WTC11 (cell line): ENCODE measurements around the gene ANO1. TPM values are rescaled to one million over a fixed set of nuclear protein-coding genes. Genes with fewer than 3 reads are reported as not detected.

ENCODE experiments used
- ATAC-seq: fragments of 200-7000 bp; cut with Tn5 transposase; 2 replicates; pipeline ENCODE4 v1.10.0; 2021; ENCODE audit warnings: mild to moderate bottlenecking, moderate library complexity
- CTCF ChIA-PET: fragments of 300-600 bp; sonication (Branson Sonifier 250); formaldehyde crosslinking; loops from one replicate; lab custom pipeline; 2021; ENCODE audit warnings: antibody characterized with exemption; lab: Charles Lee
- POLR2A ChIA-PET: fragments of 350-600 bp; sonication (Branson Sonifier 250); formaldehyde crosslinking; loops from one replicate; lab custom pipeline; 2021; ENCODE audit warnings: antibody characterized with exemption; lab: Charles Lee
- DNase-seq: peaks from one replicate; pipeline ENCODE4 v3.0.0; 2021; ENCODE audit warnings: low spot score
- H3K27ac Mint-ChIP-seq: 2 replicates; pipeline ENCODE4 v1.8.0; 2021; ENCODE audit warnings: mixed read lengths
- H3K27me3 Mint-ChIP-seq: 2 replicates; pipeline ENCODE4 v1.8.0; 2021; ENCODE audit warnings: low read depth, mild to moderate bottlenecking, moderate library complexity, mixed read lengths
- H3K36me3 Mint-ChIP-seq: 2 replicates; pipeline ENCODE4 v1.8.0; 2021; ENCODE audit warnings: mixed read lengths
- H3K4me1 Mint-ChIP-seq: 2 replicates; pipeline ENCODE4 v1.8.0; 2022; ENCODE audit warnings: mixed read lengths
- H3K4me3 Mint-ChIP-seq: 2 replicates; pipeline ENCODE4 v1.8.0; 2021; ENCODE audit warnings: mild to moderate bottlenecking, moderate library complexity, mixed read lengths
- H3K9me3 Mint-ChIP-seq: 2 replicates; pipeline ENCODE4 v1.8.0; 2021; ENCODE audit warnings: mixed read lengths
- CREB1 ChIP-seq: sonication (generic); formaldehyde crosslinking; IDR thresholded peaks from 2 replicates; pipeline ENCODE4 v1.8.0; 2023; ENCODE audit warnings: mild to moderate bottlenecking, missing genetic modification reagents
- IRF1 ChIP-seq: sonication (generic); formaldehyde crosslinking; IDR thresholded peaks from 2 replicates; pipeline ENCODE4 v1.8.0; 2023; ENCODE audit warnings: missing genetic modification reagents
- JAZF1 ChIP-seq: fragments of 250-450 bp; sonication (Bioruptor Pico); IDR thresholded peaks from 2 replicates; pipeline ENCODE4 v1.9.0; 2021; ENCODE audit warnings: moderate library complexity, mild to moderate bottlenecking, inconsistent platforms
- MLX ChIP-seq: sonication (generic); formaldehyde crosslinking; IDR thresholded peaks from 2 replicates; pipeline ENCODE4 v1.8.1; 2023; ENCODE audit warnings: mild to moderate bottlenecking, missing genetic modification reagents, moderate library complexity
- TCF7 ChIP-seq: sonication (generic); formaldehyde crosslinking; IDR thresholded peaks from 2 replicates; pipeline ENCODE4 v1.8.0; 2022; ENCODE audit warnings: mild to moderate bottlenecking, low read depth, missing genetic modification reagents, moderate library complexity
- TEAD1 ChIP-seq: sonication (generic); formaldehyde crosslinking; IDR thresholded peaks from 2 replicates; pipeline ENCODE4 v1.8.0; 2022; ENCODE audit warnings: mild to moderate bottlenecking, missing genetic modification reagents
- ZNF121 ChIP-seq: sonication (generic); formaldehyde crosslinking; IDR thresholded peaks from 2 replicates; pipeline ENCODE4 v1.8.0; 2023; ENCODE audit warnings: missing genetic modification reagents
- ZNF138 ChIP-seq: sonication (generic); formaldehyde crosslinking; conservative IDR thresholded peaks from 2 replicates; pipeline ENCODE4 v1.8.1; 2022; ENCODE audit warnings: mild to moderate bottlenecking, moderate library complexity, missing genetic modification reagents
- ZNF317 ChIP-seq: sonication (generic); formaldehyde crosslinking; IDR thresholded peaks from 2 replicates; pipeline ENCODE4 v1.8.1; 2023; ENCODE audit warnings: low read depth, mild to moderate bottlenecking, moderate library complexity, missing genetic modification reagents, borderline replicate concordance
- ZNF396 ChIP-seq: fragments of 250-450 bp; sonication (Bioruptor Pico); IDR thresholded peaks from 2 replicates; pipeline ENCODE4 v1.8.0; 2021; ENCODE audit warnings: mild to moderate bottlenecking, moderate library complexity, borderline replicate concordance
- ZNF423 ChIP-seq: fragments of 250-450 bp; sonication (Bioruptor Pico); IDR thresholded peaks from 2 replicates; pipeline ENCODE4 v2.1.2; 2022; ENCODE audit warnings: mild to moderate bottlenecking, moderate library complexity
- ZNF512 ChIP-seq: sonication (generic); formaldehyde crosslinking; IDR thresholded peaks from 2 replicates; pipeline ENCODE4 v1.8.1; 2022; ENCODE audit warnings: missing genetic modification reagents, borderline replicate concordance
- ZSCAN18 ChIP-seq: fragments of 250-450 bp; sonication (Bioruptor Pico); IDR thresholded peaks from 2 replicates; pipeline ENCODE4 v2.1.2; 2022; ENCODE audit warnings: mild to moderate bottlenecking, moderate library complexity
- total RNA-seq: library from RNA; stranded (reverse); gene quantifications from 3 replicates; pipeline ENCODE4 v1.2.3, GENCODE V29; 2021
- TF ChIP-seq, protein P1 (sequence below): sonication (generic); formaldehyde crosslinking; IDR thresholded peaks from 2 replicates; pipeline ENCODE4 v1.8.0; 2022; ENCODE audit warnings: mild to moderate bottlenecking, missing genetic modification reagents
- TF ChIP-seq, protein P2 (sequence below): sonication (generic); formaldehyde crosslinking; IDR thresholded peaks from 2 replicates; pipeline ENCODE4 v1.8.1; 2023; ENCODE audit warnings: mild to moderate bottlenecking, missing genetic modification reagents
- TF ChIP-seq, protein P3 (sequence below): sonication (generic); formaldehyde crosslinking; IDR thresholded peaks from 2 replicates; pipeline ENCODE4 v1.8.1; 2022; ENCODE audit warnings: low read depth, mild to moderate bottlenecking, moderate library complexity, missing genetic modification reagents, borderline replicate concordance
- TF ChIP-seq, protein P4 (sequence below): sonication (generic); formaldehyde crosslinking; IDR thresholded peaks from 2 replicates; pipeline ENCODE4 v1.8.0; 2023; ENCODE audit warnings: missing genetic modification reagents, mild to moderate bottlenecking, borderline replicate concordance

The ANO1 gene
- total RNA-seq, 1 experiment from 2014 or later: 4.1 TPM

DNA sequence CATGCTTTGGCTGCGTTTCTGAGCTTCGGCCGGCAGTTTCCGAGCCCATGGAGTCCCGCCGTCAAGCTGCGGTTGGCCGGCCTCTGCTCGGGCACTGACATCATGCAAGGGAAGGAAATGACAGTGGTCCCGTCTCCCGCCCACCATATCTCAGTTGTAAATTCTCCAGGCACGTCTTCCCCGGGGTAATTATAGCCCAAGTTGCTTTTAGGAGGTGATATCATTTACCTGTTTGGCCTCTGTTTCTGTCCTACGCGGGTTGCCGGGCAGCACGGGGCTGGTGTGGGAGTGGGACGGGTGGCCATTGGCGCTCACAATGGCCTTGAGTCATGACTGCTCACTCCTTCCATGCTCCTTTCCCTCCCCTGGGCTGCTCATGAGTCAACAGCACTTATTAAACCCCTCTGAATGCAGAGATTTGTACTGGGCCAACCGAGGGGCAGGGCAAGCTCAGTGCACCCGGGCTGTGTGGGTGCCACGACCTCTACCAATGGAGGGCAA, 4.2 kb upstream of the ANO1 start:
- no peaks in the 10 kb centered on the region for H3K9me3 Mint-ChIP-seq
- no peak for TF ChIP-seq ZNF396 (CRISPR knock-in tag)
- no peak for TF ChIP-seq ZNF138 (CRISPR knock-in tag)
- no peak for TF ChIP-seq CREB1
- no peak for TF ChIP-seq ZNF121 (CRISPR knock-in tag)
- TF ChIP-seq, protein P1, sequence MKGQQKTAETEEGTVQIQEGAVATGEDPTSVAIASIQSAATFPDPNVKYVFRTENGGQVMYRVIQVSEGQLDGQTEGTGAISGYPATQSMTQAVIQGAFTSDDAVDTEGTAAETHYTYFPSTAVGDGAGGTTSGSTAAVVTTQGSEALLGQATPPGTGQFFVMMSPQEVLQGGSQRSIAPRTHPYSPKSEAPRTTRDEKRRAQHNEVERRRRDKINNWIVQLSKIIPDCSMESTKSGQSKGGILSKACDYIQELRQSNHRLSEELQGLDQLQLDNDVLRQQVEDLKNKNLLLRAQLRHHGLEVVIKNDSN (CRISPR knock-in tag): no peak
- ATAC-seq: peak; percentile 11; the same call in 1 of the 2 replicates
- H3K4me3 Mint-ChIP-seq: no peak overlapping the region
- no peak overlapping the region for H3K27ac Mint-ChIP-seq
- no peaks in the 10 kb centered on the region for H3K36me3 Mint-ChIP-seq
- ChIA-PET CTCF (interaction anchor here (0.6 to 2.7 kb wide), 16 partner anchors 9 to 185 kb away, joined by 3 to 21 read pairs (median 5); no protein-coding TSS in a partner anchor), POLR2A (interaction anchor here (0.6 kb wide), 3 partner anchors 10 to 730 kb away, joined by 3 to 4 read pairs (median 3); no protein-coding TSS in a partner anchor)
- no peak for DNase-seq
- H3K4me1 Mint-ChIP-seq: peaks cover 45% of the 10 kb centered on the region
- H3K27me3 Mint-ChIP-seq: peaks cover 52% of the 10 kb centered on the region

GRCh38 chr11:70074746-70075145, 3.4 kb upstream of the ANO1 start:
- CTCF ChIA-PET: interaction anchor here (0.6 to 2.7 kb wide), 7 partner anchors 8 to 163 kb away, joined by 3 to 21 read pairs (median 9); no protein-coding TSS in a partner anchor
- peaks cover 40% of the 10 kb centered on the region for H3K4me1 Mint-ChIP-seq
- no peaks in the 10 kb centered on the region for H3K9me3 Mint-ChIP-seq
- DNase-seq: no peak
- no peak overlapping the region for H3K4me3 Mint-ChIP-seq
- TF ChIP-seq JAZF1 (CRISPR knock-in tag): no peak
- no peak for TF ChIP-seq TEAD1 (CRISPR knock-in tag)
- TF ChIP-seq ZSCAN18: no peak
- TF ChIP-seq ZNF512 (CRISPR knock-in tag): no peak
- TF ChIP-seq ZNF317: no peak
- TF ChIP-seq, protein P2, sequence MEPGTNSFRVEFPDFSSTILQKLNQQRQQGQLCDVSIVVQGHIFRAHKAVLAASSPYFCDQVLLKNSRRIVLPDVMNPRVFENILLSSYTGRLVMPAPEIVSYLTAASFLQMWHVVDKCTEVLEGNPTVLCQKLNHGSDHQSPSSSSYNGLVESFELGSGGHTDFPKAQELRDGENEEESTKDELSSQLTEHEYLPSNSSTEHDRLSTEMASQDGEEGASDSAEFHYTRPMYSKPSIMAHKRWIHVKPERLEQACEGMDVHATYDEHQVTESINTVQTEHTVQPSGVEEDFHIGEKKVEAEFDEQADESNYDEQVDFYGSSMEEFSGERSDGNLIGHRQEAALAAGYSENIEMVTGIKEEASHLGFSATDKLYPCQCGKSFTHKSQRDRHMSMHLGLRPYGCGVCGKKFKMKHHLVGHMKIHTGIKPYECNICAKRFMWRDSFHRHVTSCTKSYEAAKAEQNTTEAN (CRISPR knock-in tag): no peak
- TF ChIP-seq, protein P3, sequence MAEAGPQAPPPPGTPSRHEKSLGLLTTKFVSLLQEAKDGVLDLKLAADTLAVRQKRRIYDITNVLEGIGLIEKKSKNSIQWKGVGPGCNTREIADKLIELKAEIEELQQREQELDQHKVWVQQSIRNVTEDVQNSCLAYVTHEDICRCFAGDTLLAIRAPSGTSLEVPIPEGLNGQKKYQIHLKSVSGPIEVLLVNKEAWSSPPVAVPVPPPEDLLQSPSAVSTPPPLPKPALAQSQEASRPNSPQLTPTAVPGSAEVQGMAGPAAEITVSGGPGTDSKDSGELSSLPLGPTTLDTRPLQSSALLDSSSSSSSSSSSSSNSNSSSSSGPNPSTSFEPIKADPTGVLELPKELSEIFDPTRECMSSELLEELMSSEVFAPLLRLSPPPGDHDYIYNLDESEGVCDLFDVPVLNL (CRISPR knock-in tag): no peak
- no peak for TF ChIP-seq TCF7 (CRISPR knock-in tag)
- no peak for TF ChIP-seq IRF1 (CRISPR knock-in tag)
- no peak for TF ChIP-seq MLX (CRISPR knock-in tag)
- TF ChIP-seq ZNF423 (CRISPR knock-in tag): no peak
- TF ChIP-seq, protein P4, sequence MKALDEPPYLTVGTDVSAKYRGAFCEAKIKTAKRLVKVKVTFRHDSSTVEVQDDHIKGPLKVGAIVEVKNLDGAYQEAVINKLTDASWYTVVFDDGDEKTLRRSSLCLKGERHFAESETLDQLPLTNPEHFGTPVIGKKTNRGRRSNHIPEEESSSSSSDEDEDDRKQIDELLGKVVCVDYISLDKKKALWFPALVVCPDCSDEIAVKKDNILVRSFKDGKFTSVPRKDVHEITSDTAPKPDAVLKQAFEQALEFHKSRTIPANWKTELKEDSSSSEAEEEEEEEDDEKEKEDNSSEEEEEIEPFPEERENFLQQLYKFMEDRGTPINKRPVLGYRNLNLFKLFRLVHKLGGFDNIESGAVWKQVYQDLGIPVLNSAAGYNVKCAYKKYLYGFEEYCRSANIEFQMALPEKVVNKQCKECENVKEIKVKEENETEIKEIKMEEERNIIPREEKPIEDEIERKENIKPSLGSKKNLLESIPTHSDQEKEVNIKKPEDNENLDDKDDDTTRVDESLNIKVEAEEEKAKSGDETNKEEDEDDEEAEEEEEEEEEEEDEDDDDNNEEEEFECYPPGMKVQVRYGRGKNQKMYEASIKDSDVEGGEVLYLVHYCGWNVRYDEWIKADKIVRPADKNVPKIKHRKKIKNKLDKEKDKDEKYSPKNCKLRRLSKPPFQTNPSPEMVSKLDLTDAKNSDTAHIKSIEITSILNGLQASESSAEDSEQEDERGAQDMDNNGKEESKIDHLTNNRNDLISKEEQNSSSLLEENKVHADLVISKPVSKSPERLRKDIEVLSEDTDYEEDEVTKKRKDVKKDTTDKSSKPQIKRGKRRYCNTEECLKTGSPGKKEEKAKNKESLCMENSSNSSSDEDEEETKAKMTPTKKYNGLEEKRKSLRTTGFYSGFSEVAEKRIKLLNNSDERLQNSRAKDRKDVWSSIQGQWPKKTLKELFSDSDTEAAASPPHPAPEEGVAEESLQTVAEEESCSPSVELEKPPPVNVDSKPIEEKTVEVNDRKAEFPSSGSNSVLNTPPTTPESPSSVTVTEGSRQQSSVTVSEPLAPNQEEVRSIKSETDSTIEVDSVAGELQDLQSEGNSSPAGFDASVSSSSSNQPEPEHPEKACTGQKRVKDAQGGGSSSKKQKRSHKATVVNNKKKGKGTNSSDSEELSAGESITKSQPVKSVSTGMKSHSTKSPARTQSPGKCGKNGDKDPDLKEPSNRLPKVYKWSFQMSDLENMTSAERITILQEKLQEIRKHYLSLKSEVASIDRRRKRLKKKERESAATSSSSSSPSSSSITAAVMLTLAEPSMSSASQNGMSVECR (CRISPR knock-in tag): no peak
- TF ChIP-seq, all 79 proteins: peak for 0
- POLR2A ChIA-PET: no interaction called here
- Mint-ChIP-seq H3K36me3 (no peaks in the 10 kb centered on the region), H3K27ac (no peak overlapping the region), H3K27me3 (peaks cover 60% of the 10 kb centered on the region)
- ATAC-seq: no peak
